ENCODE data around the gene TCFL5.

GRCh38 chr20:62897666-62898065, 36.0 kb upstream of the TCFL5 start:
- no peak for TF ChIP-seq IRF3 (IDR thresholded peaks at IDR 0.05)
- no peak for TF ChIP-seq SIN3A (IDR thresholded peaks at IDR 0.05; ENCODE audit: low read depth, low read length)
- no peak for TF ChIP-seq CTCF (IDR thresholded peaks at IDR 0.05 in 2 of 3, conservative IDR thresholded peaks at IDR 0.05 in 1 of 3; ENCODE audit: control insufficient read depth in 2 of 3, extremely low read depth in 1 of 3, insufficient read depth in 1 of 3, low read depth in 3 of 3, low read length in 3 of 3)
- no peak for TF ChIP-seq E2F4 (IDR thresholded peaks at IDR 0.05; ENCODE audit: low read depth, low read length)
- no peak for TF ChIP-seq REST (IDR thresholded peaks at IDR 0.05; ENCODE audit: low read depth, low read length)
- TF ChIP-seq MYC (IDR thresholded peaks at IDR 0.05; ENCODE audit: insufficient read depth, insufficient read length, insufficient replicate concordance, low read length, severe bottlenecking), result no peak
- TF ChIP-seq NR2C2 (IDR thresholded peaks at IDR 0.05; ENCODE audit: borderline replicate concordance, control insufficient read depth, insufficient read length, low read depth), result no peak
- TF ChIP-seq POLR2A (IDR thresholded peaks at IDR 0.05; ENCODE audit: low read depth, low read length), result 0 out of 2 replicates have a peak, but pooled peaks have one; percentile 27
- no peak for TF ChIP-seq HDAC6 (IDR thresholded peaks at IDR 0.05; ENCODE audit: unreplicated experiment)
- no peak for TF ChIP-seq CEBPB (IDR thresholded peaks at IDR 0.05; ENCODE audit: borderline replicate concordance in 1 of 2, low read depth in 2 of 2, low read length in 2 of 2)
- TF ChIP-seq SP1 (IDR thresholded peaks at IDR 0.05; ENCODE audit: low read depth, low read length), result no peak
- TF ChIP-seq E2F8 (IDR thresholded peaks at IDR 0.05; ENCODE audit: low read depth, partially characterized antibody), result no peak
- no peak for TF ChIP-seq NFXL1 (IDR thresholded peaks at IDR 0.05; ENCODE audit: borderline replicate concordance)
- no peak for TF ChIP-seq CBX5 (IDR thresholded peaks at IDR 0.05; ENCODE audit: low read depth)
